WI38 (cell line): ENCODE data around the gene GLRX.
A peak's percentile ranks its signal among the peaks of the same experiment; 100 is the strongest.

Experiments used
- H3K4me3 ChIP-seq: 2 replicates; pipeline ENCODE4 v1.5.1; 2011; ENCODE audit warnings: low read depth, mild to moderate bottlenecking, control low read depth, low read length
- CTCF ChIP-seq: IDR thresholded peaks from 2 replicates; pipeline ENCODE4 v1.5.1; 2012; ENCODE audit warnings: low read depth, mild to moderate bottlenecking, control low read depth, low read length

The GLRX gene

GRCh38 chr5:95850391-95850894, 27.9 kb upstream of the GLRX start:
- TF ChIP-seq CTCF = no peak

GRCh38 chr5:95848701-95849100, 26.2 kb upstream of the GLRX start:
- H3K4me3 ChIP-seq = no peak overlapping the region
- no peak for TF ChIP-seq CTCF

More at GRCh38 chr5:95850391-95850894, 27.9 kb upstream of the GLRX start:
- no peak overlapping the region for H3K4me3 ChIP-seq

GRCh38 chr5:95847261-95847592, 24.7 kb upstream of the GLRX start:
- no peak for TF ChIP-seq CTCF
- no peak overlapping the region for H3K4me3 ChIP-seq

GRCh38 chr5:95846554-95847260, 24.2 kb upstream of the GLRX start:
- H3K4me3 ChIP-seq = no peak overlapping the region
- TF ChIP-seq CTCF = peak; percentile 78

GRCh38 chr5:95845391-95845790, 22.9 kb upstream of the GLRX start:
- H3K4me3 ChIP-seq = no peak overlapping the region
- TF ChIP-seq CTCF = no peak

- H3K4me3 ChIP-seq = no peak overlapping the region
- no peak for TF ChIP-seq CTCF
Observed at GRCh38 chr5:95843733-95844223, 21.3 kb upstream of the GLRX start.

GRCh38 chr5:95842854-95843544, 20.5 kb upstream of the GLRX start:
- H3K4me3 ChIP-seq = no peak overlapping the region
- TF ChIP-seq CTCF = peak; percentile 28; the same call in 1 of the 2 replicates
